H9 (cell line): ENCODE measurements around the gene INSYN1. TPM values are rescaled to one million over a fixed set of nuclear protein-coding genes. Genes with fewer than 3 reads are reported as not detected.

Experiments
- DNase-seq: peaks from one replicate; pipeline ENCODE4 v3.0.0-alpha.2; 2017
- H2AFZ ChIP-seq: one replicate; pipeline ENCODE4 v1.6.1; 2013; ENCODE audit warnings: mild to moderate bottlenecking, low read length, control low read depth, moderate library complexity
- H2AK5ac ChIP-seq: 2 replicates; pipeline ENCODE4 v1.6.1; 2013; ENCODE audit warnings: low read length, control low read depth, mixed read lengths; ENCODE audit not compliant: insufficient read length
- H2BK120ac ChIP-seq: one replicate; pipeline ENCODE4 v1.6.1; 2013; ENCODE audit warnings: low read depth, mild to moderate bottlenecking, low read length, control low read depth, inconsistent platforms; ENCODE audit not compliant: poor library complexity, severe bottlenecking
- H2BK12ac ChIP-seq: 2 replicates; pipeline ENCODE4 v1.6.1; 2013; ENCODE audit warnings: low read length, control low read depth, mixed read lengths, low read depth; ENCODE audit not compliant: insufficient read length
- H2BK15ac ChIP-seq: 2 replicates; pipeline ENCODE4 v1.6.1; 2013; ENCODE audit warnings: low read depth, low read length, control low read depth
- H2BK20ac ChIP-seq: one replicate; pipeline ENCODE4 v1.6.1; 2013; ENCODE audit warnings: low read depth, mild to moderate bottlenecking, low read length, control low read depth, inconsistent platforms; ENCODE audit not compliant: poor library complexity, severe bottlenecking
- H2BK5ac ChIP-seq: 2 replicates; pipeline ENCODE4 v1.6.1; 2013; ENCODE audit warnings: low read length, control low read depth, mixed read lengths; ENCODE audit not compliant: insufficient read length
- H3K14ac ChIP-seq: 2 replicates; pipeline ENCODE4 v1.6.1; 2013; ENCODE audit warnings: low read length, control low read depth; ENCODE audit not compliant: insufficient read depth
- H3K18ac ChIP-seq: 2 replicates; pipeline ENCODE4 v1.6.1; 2013; ENCODE audit warnings: low read depth, mild to moderate bottlenecking, mixed read lengths, low read length, control low read depth; ENCODE audit not compliant: insufficient read length
- H3K23ac ChIP-seq: 2 replicates; pipeline ENCODE4 v1.6.1; 2013; ENCODE audit warnings: low read length, control low read depth, mixed read lengths, low read depth; ENCODE audit not compliant: insufficient read length
- H3K23me2 ChIP-seq: 2 replicates; pipeline ENCODE4 v1.6.1; 2013; ENCODE audit warnings: low read depth, mild to moderate bottlenecking, mixed read lengths, low read length, control low read depth; ENCODE audit not compliant: insufficient read length, poor library complexity, severe bottlenecking
- H3K27ac ChIP-seq: 2 replicates; pipeline ENCODE4 v1.5.1; 2013; ENCODE audit warnings: low read length, control low read depth, mixed read lengths, low read depth; ENCODE audit not compliant: insufficient read length
- H3K27me3 ChIP-seq: 2 replicates; pipeline ENCODE4 v1.6.1; 2013; ENCODE audit warnings: low read length, control low read depth, inconsistent platforms; ENCODE audit not compliant: insufficient read depth
- H3K4ac ChIP-seq: 2 replicates; pipeline ENCODE4 v1.6.1; 2013; ENCODE audit warnings: low read depth, mild to moderate bottlenecking, control low read depth, inconsistent platforms, low read length, moderate library complexity
- H3K4me1 ChIP-seq: 2 replicates; pipeline ENCODE4 v1.6.1; 2013; ENCODE audit warnings: low read length, control low read depth, inconsistent platforms; ENCODE audit not compliant: insufficient read depth
- H3K4me2 ChIP-seq: 2 replicates; pipeline ENCODE4 v1.6.1; 2013; ENCODE audit warnings: low read length, control low read depth, mixed read lengths; ENCODE audit not compliant: insufficient read length, insufficient read depth
- H3K56ac ChIP-seq: 2 replicates; pipeline ENCODE4 v1.6.1; 2013; ENCODE audit warnings: low read depth, mild to moderate bottlenecking, mixed read lengths, low read length, control low read depth; ENCODE audit not compliant: insufficient read length
- H3K79me1 ChIP-seq: 2 replicates; pipeline ENCODE4 v1.6.1; 2013; ENCODE audit warnings: low read depth, mild to moderate bottlenecking, moderate library complexity, low read length, control low read depth, inconsistent platforms; ENCODE audit not compliant: insufficient read depth, poor library complexity, severe bottlenecking
- H3K79me2 ChIP-seq: 2 replicates; pipeline ENCODE4 v1.6.1; 2013; ENCODE audit warnings: low read length, control low read depth, inconsistent platforms; ENCODE audit not compliant: insufficient read depth
- H3K9ac ChIP-seq: 2 replicates; pipeline ENCODE4 v1.6.1; 2013; ENCODE audit warnings: low read length, control low read depth, mixed read lengths; ENCODE audit not compliant: insufficient read length; ENCODE audit errors: extremely low read depth
- H3K9me3 ChIP-seq: one replicate; pipeline ENCODE4 v1.6.1; 2013; ENCODE audit warnings: low read depth, low read length, inconsistent platforms; ENCODE audit not compliant: control insufficient read depth
- H3T11ph ChIP-seq: one replicate; pipeline ENCODE4 v1.6.1; 2013; ENCODE audit warnings: mild to moderate bottlenecking, low read length, control low read depth, inconsistent platforms
- H4K20me1 ChIP-seq: one replicate; pipeline ENCODE4 v1.6.1; 2013; ENCODE audit not compliant: control insufficient read depth, insufficient read length, insufficient read depth
- H4K5ac ChIP-seq: 2 replicates; pipeline ENCODE4 v1.6.1; 2013; ENCODE audit warnings: low read depth, mild to moderate bottlenecking, mixed read lengths, low read length, control low read depth; ENCODE audit not compliant: insufficient read length
- H4K8ac ChIP-seq: replicated peaks from 2 replicates; pipeline ENCODE4 v1.6.1; 2013; ENCODE audit warnings: low read length, control low read depth, mixed read lengths, low read depth; ENCODE audit not compliant: insufficient read length
- H4K91ac ChIP-seq: 2 replicates; pipeline ENCODE4 v1.6.1; 2013; ENCODE audit warnings: low read depth, mild to moderate bottlenecking, moderate library complexity, mixed read lengths, low read length, control low read depth; ENCODE audit not compliant: insufficient read length
- H3K27ac Mint-ChIP-seq, 3 experiments: 2 replicates in 2 of 3; 3 replicates in 1 of 3; pipeline ENCODE4 v1.8.0; 2020 to 2021; ENCODE audit warnings: mixed read lengths in 3 of 3, mild to moderate bottlenecking in 1 of 3, moderate library complexity in 1 of 3
- H3K27me3 Mint-ChIP-seq: 2 replicates; pipeline ENCODE4 v1.8.0; 2021; ENCODE audit warnings: low read depth, mild to moderate bottlenecking, moderate library complexity, mixed read lengths
- H3K36me3 Mint-ChIP-seq, 3 experiments: 2 replicates in 2 of 3; 3 replicates in 1 of 3; pipeline ENCODE4 v1.8.0; 2020 to 2021; ENCODE audit warnings: low read depth in 3 of 3, mixed read lengths in 3 of 3; ENCODE audit not compliant: insufficient read depth in 1 of 3
- H3K4me1 Mint-ChIP-seq, 2 experiments: 2 replicates each; pipeline ENCODE4 v1.8.0; 2020; ENCODE audit warnings: mixed read lengths in 2 of 2
- H3K4me3 Mint-ChIP-seq, 2 experiments: 2 replicates in 1 of 2; 3 replicates in 1 of 2; pipeline ENCODE4 v1.8.0; 2020 to 2021; ENCODE audit warnings: mild to moderate bottlenecking in 2 of 2, mixed read lengths in 2 of 2, moderate library complexity in 1 of 2
- H3K9me3 Mint-ChIP-seq, 2 experiments: 2 replicates in 1 of 2; 3 replicates in 1 of 2; pipeline ENCODE4 v1.8.0; 2020; ENCODE audit warnings: mild to moderate bottlenecking in 2 of 2, mixed read lengths in 2 of 2, moderate library complexity in 1 of 2
- WGBS: extraction: QIAGEN DNeasy Blood & Tissue Kit; methylation state at CpG from one replicate; pipeline ENCODE4 v1.1.7; 2013; ENCODE audit warnings: missing lambda C conversion rate, low lambda C conversion rate, mixed read lengths; ENCODE audit not compliant: insufficient read length; ENCODE audit errors: extremely low coverage; 5-methylcytosine and 5-hydroxymethylcytosine counted together
- total RNA-seq: library from RNA; stranded (reverse); gene quantifications from 2 replicates; pipeline ENCODE4 v1.2.1, GENCODE V29; 2021
- TF ChIP-seq, protein P1 (sequence below): fragments of 200-600 bp; sonication (generic); conservative IDR thresholded peaks from 3 replicates; pipeline ENCODE4 v1.8.0; 2021; ENCODE audit warnings: antibody characterized with exemption, mild to moderate bottlenecking

The INSYN1 gene
- total RNA-seq, 1 experiment from 2014 or later = 1.9 TPM

GRCh38 chr15:73688455-73688854 lies 64.7 kb downstream of the INSYN1 start:
- DNase-seq = peak; percentile 16
- H3K79me2 ChIP-seq = peaks cover 37% of the 10 kb centered on the region; the same call in 1 of the 2 replicates

More at GRCh38 chr15:73688455-73688854, 64.7 kb downstream of the INSYN1 start:
- H3K4me1 Mint-ChIP-seq = peaks cover 26 to 29% of the 10 kb centered on the region in 2 experiments
- peaks cover under 1 to 5% (median 1%) of the 10 kb centered on the region in 3 experiments; a peak in 5 of 7 replicates for H3K36me3 Mint-ChIP-seq
- Histone ChIP-seq H2BK12ac (no peak overlapping the region), H2AK5ac (no peak overlapping the region), H3K23ac (no peak overlapping the region), H4K91ac (no peak overlapping the region), H2BK120ac (no peak overlapping the region), H2BK20ac (no peak overlapping the region), H4K8ac (no peak overlapping the region), H2BK5ac (no peak overlapping the region), H3K14ac (no peak overlapping the region), H3K56ac (no peak overlapping the region), H3K4ac (no peak overlapping the region), H2BK15ac (no peak overlapping the region), H3K9ac (no peak overlapping the region), H2AFZ (no peak overlapping the region), H3K4me1 (peaks cover 6% of the 10 kb centered on the region; the same call in 1 of the 2 replicates), H3K9me3 (no peaks in the 10 kb centered on the region), H4K20me1 (no peaks in the 10 kb centered on the region), H3K79me1 (peaks cover 7% of the 10 kb centered on the region), H3K4me2 (no peak overlapping the region), H3T11ph (no peak overlapping the region), H3K27ac (no peak overlapping the region), H3K23me2 (peaks cover 11% of the 10 kb centered on the region), H3K27me3 (no peaks in the 10 kb centered on the region), H4K5ac (no peak overlapping the region), H3K18ac (no peak overlapping the region)
- H3K4me3 Mint-ChIP-seq = no peak overlapping the region
- WGBS = no CpG with 5 or more reads among the region's 6 CpGs
- H3K9me3 Mint-ChIP-seq = no peaks in the 10 kb centered on the region
- TF ChIP-seq, protein P1, sequence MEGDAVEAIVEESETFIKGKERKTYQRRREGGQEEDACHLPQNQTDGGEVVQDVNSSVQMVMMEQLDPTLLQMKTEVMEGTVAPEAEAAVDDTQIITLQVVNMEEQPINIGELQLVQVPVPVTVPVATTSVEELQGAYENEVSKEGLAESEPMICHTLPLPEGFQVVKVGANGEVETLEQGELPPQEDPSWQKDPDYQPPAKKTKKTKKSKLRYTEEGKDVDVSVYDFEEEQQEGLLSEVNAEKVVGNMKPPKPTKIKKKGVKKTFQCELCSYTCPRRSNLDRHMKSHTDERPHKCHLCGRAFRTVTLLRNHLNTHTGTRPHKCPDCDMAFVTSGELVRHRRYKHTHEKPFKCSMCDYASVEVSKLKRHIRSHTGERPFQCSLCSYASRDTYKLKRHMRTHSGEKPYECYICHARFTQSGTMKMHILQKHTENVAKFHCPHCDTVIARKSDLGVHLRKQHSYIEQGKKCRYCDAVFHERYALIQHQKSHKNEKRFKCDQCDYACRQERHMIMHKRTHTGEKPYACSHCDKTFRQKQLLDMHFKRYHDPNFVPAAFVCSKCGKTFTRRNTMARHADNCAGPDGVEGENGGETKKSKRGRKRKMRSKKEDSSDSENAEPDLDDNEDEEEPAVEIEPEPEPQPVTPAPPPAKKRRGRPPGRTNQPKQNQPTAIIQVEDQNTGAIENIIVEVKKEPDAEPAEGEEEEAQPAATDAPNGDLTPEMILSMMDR = no peak
- no peaks in the 10 kb centered on the region for H3K27me3 Mint-ChIP-seq
- peak overlapping the region in 1 of 3 experiments; percentile 32; a peak in 1 of 7 replicates for H3K27ac Mint-ChIP-seq
